Adrenal gland (tissue), 12 donors: ENCODE results near the gene RABGAP1L. TPM values are rescaled to one million over a fixed set of nuclear protein-coding genes. Genes with fewer than 3 reads are reported as not detected.

Source experiments
- DNase-seq, 7 donors: peaks; one replicate each; pipeline ENCODE4 v3.0.0-alpha.2; 2019 to 2020
- H3K27ac ChIP-seq, 5 donors: fragments of 200-600 bp; sonication (generic) in 4 of 5; 1 replicate in 3 of 5; 2 replicates in 2 of 5; pipeline versions ENCODE4 v1.5.1 to v1.8.0; 2016 to 2020; ENCODE audit warnings: mild to moderate bottlenecking in 1 of 5
- H3K27me3 ChIP-seq: fragments of 200-600 bp; 2 replicates; pipeline ENCODE4 v1.8.0; 2021
- H3K36me3 ChIP-seq, 2 donors: fragments of 200-600 bp; replicated peaks in 1 of 2; 1 replicate in 1 of 2; 2 replicates in 1 of 2; pipeline versions ENCODE4 v1.5.1 to v1.8.0; 2018 to 2022
- H3K4me1 ChIP-seq, 2 donors: fragments of 200-600 bp; replicated peaks in 1 of 2; 1 replicate in 1 of 2; 2 replicates in 1 of 2; pipeline versions ENCODE4 v1.5.1 to v1.8.0; 2018 to 2021
- H3K4me3 ChIP-seq, 4 donors: fragments of 200-600 bp; sonication (generic) in 3 of 4; one replicate each; pipeline ENCODE4 v1.5.1; 2016 to 2018
- H3K9me3 ChIP-seq, 3 donors: fragments of 200-600 bp; sonication (generic) in 1 of 3; replicated peaks in 1 of 3; 1 replicate in 2 of 3; 2 replicates in 1 of 3; pipeline versions ENCODE4 v1.5.1 to v1.8.0; 2016 to 2021
- CTCF ChIP-seq, 6 experiments: fragments of 450-650 bp in 4 of 6; fragments of 200-600 bp in 2 of 6; sonication (generic) in 1 of 6; IDR thresholded peaks; 1 replicate in 5 of 6; 2 replicates in 1 of 6; pipeline versions ENCODE4 v1.5.1 to v1.8.0; 2016 to 2021; ENCODE audit warnings: antibody characterized with exemption in 6 of 6, mild to moderate bottlenecking in 2 of 6, moderate library complexity in 1 of 6
- POLR2A ChIP-seq, 2 donors: fragments of 450-650 bp; IDR thresholded peaks; one replicate each; pipeline ENCODE4 v1.6.1; 2017; ENCODE audit warnings: antibody characterized with exemption in 2 of 2, mild to moderate bottlenecking in 2 of 2, moderate library complexity in 1 of 2
- WGBS, 4 donors: extraction: QIAGEN DNeasy Blood & Tissue Kit in 2 of 4; methylation state at CpG; one replicate each; pipeline versions ENCODE4 v1.1.5 to v1.1.7; 2013 to 2017; 5-methylcytosine and 5-hydroxymethylcytosine counted together
- intact Hi-C, 2 donors: fragments of 100-400 bp; cut with DNase I; formaldehyde crosslinking; loops; one replicate each; pipeline versions ENCODE4 v1.14.1 to v1.15.0; 2022 to 2023
- polyA plus RNA-seq, 3 donors: library from polyadenylated mRNA; stranded (reverse); fragments of 200-250 nt in 2 of 3; fragments of 350-450 nt in 1 of 3; fragmentation: Illumina TruSeq in 1 of 3; extraction: RNeasy Lipid Tissue Mini Kit (QIAGEN cat#74804) in 1 of 3; gene quantifications; one replicate each; pipeline ENCODE4 v1.2.3, GENCODE V29; 2013 to 2014
- total RNA-seq, 9 donors: library from RNA; depleted of rRNA in 4 of 9; stranded (reverse); fragments of >200 nt in 4 of 9; fragments of 120-200 nt in 1 of 9; fragmentation: NEBNext Ultra II Directional in 1 of 9; extraction: Animal tissue kit (Norgen Biotek cat#: 25700) in 1 of 9; gene quantifications; one replicate each; pipeline versions ENCODE4 v1.1.0 to v1.2.4, GENCODE V29; 2013 to 2023
- donor health status: healthy with polysubstance abuse.
- donor health status: Bipolar disorder and iron deficiency.
- donor health status: DM: yes; HTN: yes; CAD: no.
- donor health status: DM: no; HTN: no; CAD: no.
- donor health status: DM: no; HTN: no; CAD: no.
- donor health status: DM: yes; HTN: yes; CAD: no.

Gene RABGAP1L
- total and polyA plus RNA-seq, 12 donors = 10.4 to 29.9 (median 19.7) TPM

GRCh38 chr1:174657411-174657810 lies 498.1 kb downstream of the RABGAP1L start:
- DNase-seq = no peak
- Histone ChIP-seq H3K36me3 (no peaks in the 10 kb centered on the region), H3K4me3 (no peak overlapping the region), H3K4me1 (no peaks in the 10 kb centered on the region), H3K27ac (no peak overlapping the region), H3K9me3 (no peaks in the 10 kb centered on the region), H3K27me3 (no peaks in the 10 kb centered on the region)
- intact Hi-C loops = no loop called here
- TF ChIP-seq CTCF (IDR thresholded peaks at IDR 0.05) (no peak), POLR2A (IDR thresholded peaks at IDR 0.05) (no peak)

- Histone ChIP-seq H3K4me3 (no peak overlapping the region), H3K27ac (no peak overlapping the region), H3K4me1 (no peaks in the 10 kb centered on the region), H3K36me3 (no peaks in the 10 kb centered on the region), H3K9me3 (no peaks in the 10 kb centered on the region), H3K27me3 (no peaks in the 10 kb centered on the region)
- no peak for DNase-seq
- intact Hi-C loops = no loop called here
- 56 to 65% (median 62%) methylated on average over 1 of the region's 1 CpG for WGBS, 4 donors
- TF ChIP-seq CTCF (IDR thresholded peaks at IDR 0.05) (no peak), POLR2A (IDR thresholded peaks at IDR 0.05) (no peak)
Measured at GRCh38 chr1:174657893-174658292, 498.6 kb downstream of the RABGAP1L start.

- no peaks in the 10 kb centered on the region for H3K4me1 ChIP-seq
- WGBS, 4 donors = 69 to 76% (median 74%) methylated on average over 3 of the region's 3 CpGs
- H3K4me3 ChIP-seq = no peak overlapping the region
- intact Hi-C loops = no loop called here
- H3K9me3 ChIP-seq = no peaks in the 10 kb centered on the region
- no peak for TF ChIP-seq CTCF (IDR thresholded peaks at IDR 0.05)
- no peak for TF ChIP-seq POLR2A (IDR thresholded peaks at IDR 0.05)
- DNase-seq = no peak
- no peaks in the 10 kb centered on the region for H3K27me3 ChIP-seq
- H3K27ac ChIP-seq = no peak overlapping the region
- H3K36me3 ChIP-seq = no peaks in the 10 kb centered on the region
Measured at GRCh38 chr1:174659823-174660222, 500.5 kb downstream of the RABGAP1L start.

- WGBS, 4 donors = 89 to 96% (median 92%) methylated on average over 1 of the region's 1 CpG
- intact Hi-C loops = no loop called here
- Histone ChIP-seq H3K36me3 (no peaks in the 10 kb centered on the region), H3K27me3 (no peaks in the 10 kb centered on the region), H3K27ac (no peak overlapping the region), H3K9me3 (no peaks in the 10 kb centered on the region), H3K4me1 (no peaks in the 10 kb centered on the region), H3K4me3 (no peak overlapping the region)
- DNase-seq = no peak
- no peak for TF ChIP-seq POLR2A (IDR thresholded peaks at IDR 0.05)
- no peak for TF ChIP-seq CTCF (IDR thresholded peaks at IDR 0.05)
Measured at GRCh38 chr1:174660476-174660875, 501.2 kb downstream of the RABGAP1L start.
